Right atrium auricular region (tissue), 2 donors: ENCODE data around the gene HAP1. TPM values are rescaled to one million over a fixed set of nuclear protein-coding genes. Genes with fewer than 3 reads are reported as not detected.

ENCODE experiments used
- DNase-seq: peaks from one replicate; pipeline ENCODE4 v3.0.0-alpha.2; 2019; ENCODE audit warnings: low spot score
- H3K27ac ChIP-seq, 2 donors: fragments of 200-600 bp; sonication (generic); 1 replicate in 1 of 2; 2 replicates in 1 of 2; pipeline ENCODE4 v1.5.1; 2016 to 2019
- H3K27me3 ChIP-seq, 2 donors: fragments of 200-600 bp; sonication (generic); one replicate each; pipeline versions ENCODE4 v1.5.1 to v1.6.0; 2017 to 2019
- H3K36me3 ChIP-seq: fragments of 200-600 bp; sonication (generic); one replicate; pipeline ENCODE4 v1.5.1; 2016
- H3K4me1 ChIP-seq, 2 donors: fragments of 200-600 bp; sonication (generic); one replicate each; pipeline versions ENCODE4 v1.5.1 to v1.6.0; 2017 to 2019
- H3K4me3 ChIP-seq, 2 donors: fragments of 200-600 bp; sonication (generic); 1 replicate in 1 of 2; 2 replicates in 1 of 2; pipeline ENCODE4 v1.5.1; 2017 to 2019; ENCODE audit warnings: mild to moderate bottlenecking in 1 of 2, moderate library complexity in 1 of 2
- H3K9me3 ChIP-seq, 2 donors: fragments of 200-600 bp; sonication (generic); one replicate each; pipeline ENCODE4 v1.5.1; 2019
- CTCF ChIP-seq, 2 donors: fragments of 200-600 bp; sonication (generic); IDR thresholded peaks; one replicate each; pipeline ENCODE4 v1.5.1; 2019; ENCODE audit warnings: antibody characterized with exemption in 2 of 2
- total RNA-seq, 2 donors: library from RNA; depleted of rRNA; stranded (reverse); fragments of >200 nt; gene quantifications; one replicate each; pipeline ENCODE4 v1.1.0, GENCODE V29; 2016

HAP1 gene
- total RNA-seq, 2 donors from 2014 or later, result 0.08 TPM; not detected in 1

- Histone ChIP-seq H3K4me1 (peaks cover 0 to 23% of the 10 kb centered on the region in 2 donors), H3K9me3 (no peaks in the 10 kb centered on the region), H3K36me3 (no peaks in the 10 kb centered on the region), H3K27me3 (peaks cover 9 to 17% of the 10 kb centered on the region in 2 donors), H3K4me3 (no peak overlapping the region), H3K27ac (no peak overlapping the region)
- no peak for TF ChIP-seq CTCF (IDR thresholded peaks at IDR 0.05)
- DNase-seq, result no peak
Measured at GRCh38 chr17:41736983-41737679, 2.7 kb upstream of the HAP1 start.

- peaks cover 9 to 17% of the 10 kb centered on the region in 2 donors for H3K27me3 ChIP-seq
- H3K4me1 ChIP-seq, result peaks cover 0 to 23% of the 10 kb centered on the region in 2 donors
- DNase-seq, result no peak
- TF ChIP-seq CTCF (IDR thresholded peaks at IDR 0.05), result no peak
- H3K27ac ChIP-seq, result no peak overlapping the region
- H3K4me3 ChIP-seq, result no peak overlapping the region
- no peaks in the 10 kb centered on the region for H3K9me3 ChIP-seq
- no peaks in the 10 kb centered on the region for H3K36me3 ChIP-seq
Measured at GRCh38 chr17:41735744-41736143, 1.3 kb upstream of the HAP1 start.

- peaks cover 0 to 23% of the 10 kb centered on the region in 2 donors for H3K4me1 ChIP-seq
- peak overlapping the region; percentile 34 to 45 for H3K4me3 ChIP-seq
- no peaks in the 10 kb centered on the region for H3K9me3 ChIP-seq
- TF ChIP-seq CTCF (IDR thresholded peaks at IDR 0.05), result no peak
- no peak overlapping the region for H3K27ac ChIP-seq
- DNase-seq, result no peak
- H3K27me3 ChIP-seq, result peaks cover 9 to 17% of the 10 kb centered on the region in 2 donors
- no peaks in the 10 kb centered on the region for H3K36me3 ChIP-seq
Measured at GRCh38 chr17:41734949-41735313, 488 bp upstream of the HAP1 start.

GRCh38 chr17:41733348-41734138 is 900 bp downstream of the HAP1 start:
- Histone ChIP-seq H3K27me3 (peaks cover 9 to 17% of the 10 kb centered on the region in 2 donors), H3K36me3 (no peaks in the 10 kb centered on the region), H3K27ac (no peak overlapping the region), H3K9me3 (no peaks in the 10 kb centered on the region), H3K4me1 (peaks cover 0 to 23% of the 10 kb centered on the region in 2 donors), H3K4me3 (peak overlapping the region in 1 of 2 donors; percentile 45)
- no peak for TF ChIP-seq CTCF (IDR thresholded peaks at IDR 0.05)
- no peak for DNase-seq

- Histone ChIP-seq H3K9me3 (no peaks in the 10 kb centered on the region), H3K4me1 (peaks cover 0 to 20% of the 10 kb centered on the region in 2 donors), H3K4me3 (no peak overlapping the region), H3K36me3 (no peaks in the 10 kb centered on the region), H3K27me3 (peaks cover 9 to 17% of the 10 kb centered on the region in 2 donors), H3K27ac (no peak overlapping the region)
- TF ChIP-seq CTCF (IDR thresholded peaks at IDR 0.05), result no peak
- no peak for DNase-seq
Measured at GRCh38 chr17:41731836-41732235, 2.6 kb downstream of the HAP1 start.
